Measurements from ENCODE around the gene SLC4A4.

DNA sequence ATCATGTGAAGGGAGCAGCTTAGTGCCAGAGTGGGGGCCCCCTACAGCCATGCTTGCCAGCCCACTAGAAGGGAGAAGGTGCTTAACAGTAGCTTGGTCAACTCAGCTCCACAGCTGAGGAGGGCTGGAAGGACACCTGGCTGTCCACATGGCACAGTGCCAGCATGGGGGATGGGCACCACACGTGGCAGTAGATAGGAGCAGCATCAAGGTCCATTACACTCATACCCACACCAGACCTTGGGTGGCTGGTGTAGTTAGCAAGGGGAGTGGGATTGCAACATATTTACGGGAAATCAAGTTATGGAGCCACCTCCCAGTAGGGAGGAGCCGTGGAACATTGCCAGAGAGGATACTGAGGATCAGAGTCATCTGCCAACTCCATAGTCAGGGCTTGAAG is 37.9 kb upstream of the SLC4A4 start:
- TF ChIP-seq, protein P1, sequence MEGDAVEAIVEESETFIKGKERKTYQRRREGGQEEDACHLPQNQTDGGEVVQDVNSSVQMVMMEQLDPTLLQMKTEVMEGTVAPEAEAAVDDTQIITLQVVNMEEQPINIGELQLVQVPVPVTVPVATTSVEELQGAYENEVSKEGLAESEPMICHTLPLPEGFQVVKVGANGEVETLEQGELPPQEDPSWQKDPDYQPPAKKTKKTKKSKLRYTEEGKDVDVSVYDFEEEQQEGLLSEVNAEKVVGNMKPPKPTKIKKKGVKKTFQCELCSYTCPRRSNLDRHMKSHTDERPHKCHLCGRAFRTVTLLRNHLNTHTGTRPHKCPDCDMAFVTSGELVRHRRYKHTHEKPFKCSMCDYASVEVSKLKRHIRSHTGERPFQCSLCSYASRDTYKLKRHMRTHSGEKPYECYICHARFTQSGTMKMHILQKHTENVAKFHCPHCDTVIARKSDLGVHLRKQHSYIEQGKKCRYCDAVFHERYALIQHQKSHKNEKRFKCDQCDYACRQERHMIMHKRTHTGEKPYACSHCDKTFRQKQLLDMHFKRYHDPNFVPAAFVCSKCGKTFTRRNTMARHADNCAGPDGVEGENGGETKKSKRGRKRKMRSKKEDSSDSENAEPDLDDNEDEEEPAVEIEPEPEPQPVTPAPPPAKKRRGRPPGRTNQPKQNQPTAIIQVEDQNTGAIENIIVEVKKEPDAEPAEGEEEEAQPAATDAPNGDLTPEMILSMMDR (IDR thresholded peaks at IDR 0.05): no peak
- no peak for TF ChIP-seq ZFX (IDR thresholded peaks at IDR 0.05; ENCODE audit: borderline replicate concordance)

All from 22Rv1 (cell line).